Activated T-cell treated with anti-CD3 and anti-CD28 coated beads, Interleukin-2, amount 50 U/mL, for 72 hours (primary cell): Measurements from ENCODE around the gene GPATCH2. TPM values are rescaled to one million over a fixed set of nuclear protein-coding genes. Genes with fewer than 3 reads are reported as not detected.

ENCODE experiments used
- ATAC-seq, 2 donors: fragments of 150-1000 bp; cut with Tn5 transposase; replicated peaks in 1 of 2; 2 replicates each; pipeline ENCODE4 v1.10.0; 2021; ENCODE audit warnings: moderate library complexity in 2 of 2, mild to moderate bottlenecking in 1 of 2
- DNase-seq, 2 donors: peaks; one replicate each; pipeline ENCODE4 v3.0.0; 2021 to 2022; ENCODE audit warnings: mixed read lengths in 1 of 2
- H3K27ac Mint-ChIP-seq: one replicate; pipeline ENCODE4 v1.8.0; 2022; ENCODE audit warnings: mild to moderate bottlenecking, moderate library complexity, mixed read lengths
- H3K27me3 Mint-ChIP-seq: one replicate; pipeline ENCODE4 v1.8.0; 2022; ENCODE audit warnings: low read depth, mixed read lengths
- H3K36me3 Mint-ChIP-seq, 2 donors: one replicate each; pipeline ENCODE4 v1.8.0; 2022; ENCODE audit warnings: mixed read lengths in 2 of 2, mild to moderate bottlenecking in 1 of 2; ENCODE audit not compliant: insufficient read depth in 2 of 2
- H3K4me1 Mint-ChIP-seq: one replicate; pipeline ENCODE4 v1.8.0; 2022; ENCODE audit warnings: low read depth, mixed read lengths
- H3K4me3 Mint-ChIP-seq, 2 donors: one replicate each; pipeline ENCODE4 v1.8.0; 2022; ENCODE audit warnings: mild to moderate bottlenecking in 2 of 2, mixed read lengths in 2 of 2, moderate library complexity in 2 of 2
- H3K9me3 Mint-ChIP-seq, 2 donors: one replicate each; pipeline ENCODE4 v1.8.0; 2022; ENCODE audit warnings: mixed read lengths in 2 of 2
- total RNA-seq, 2 donors: library from RNA; stranded (reverse); gene quantifications; one replicate each; pipeline ENCODE4 v1.2.3, GENCODE V29; 2022

The GPATCH2 gene
- total RNA-seq, 2 donors from 2014 or later: 7.7 to 8.5 TPM

GRCh38 chr1:217494767-217495166, 136.1 kb downstream of the GPATCH2 start:
- Mint-ChIP-seq H3K4me3 (no peak overlapping the region), H3K36me3 (peaks cover 2 to 4% of the 10 kb centered on the region in 2 donors), H3K9me3 (no peaks in the 10 kb centered on the region), H3K4me1 (peaks cover 13% of the 10 kb centered on the region), H3K27ac (no peak overlapping the region), H3K27me3 (no peaks in the 10 kb centered on the region)
- DNase-seq: no peak
- ATAC-seq: peak in 1 of 2 donors; percentile 41

GRCh38 chr1:217493290-217493689, 137.6 kb downstream of the GPATCH2 start:
- peaks cover 2 to 4% of the 10 kb centered on the region in 2 donors for H3K36me3 Mint-ChIP-seq
- no peak for ATAC-seq
- no peaks in the 10 kb centered on the region for H3K27me3 Mint-ChIP-seq
- H3K27ac Mint-ChIP-seq: no peak overlapping the region
- no peak for DNase-seq
- H3K4me3 Mint-ChIP-seq: no peak overlapping the region
- no peaks in the 10 kb centered on the region for H3K9me3 Mint-ChIP-seq
- H3K4me1 Mint-ChIP-seq: peaks cover 13% of the 10 kb centered on the region

GRCh38 chr1:217484871-217485270, 146.0 kb downstream of the GPATCH2 start:
- no peak for ATAC-seq
- Mint-ChIP-seq H3K4me1 (peaks cover 34% of the 10 kb centered on the region), H3K36me3 (peaks cover 6 to 8% of the 10 kb centered on the region in 2 donors), H3K27me3 (no peaks in the 10 kb centered on the region), H3K9me3 (peaks cover 3 to 6% of the 10 kb centered on the region in 2 donors), H3K4me3 (no peak overlapping the region), H3K27ac (no peak overlapping the region)
- no peak for DNase-seq

- peak; percentile 67 to 82 for DNase-seq
- H3K4me3 Mint-ChIP-seq: peak overlapping the region; percentile 54 to 74
- no peaks in the 10 kb centered on the region for H3K27me3 Mint-ChIP-seq
- peaks cover 3 to 8% of the 10 kb centered on the region in 2 donors for H3K9me3 Mint-ChIP-seq
- peak; percentile 100 for ATAC-seq
- peaks cover 34% of the 10 kb centered on the region for H3K4me1 Mint-ChIP-seq
- H3K36me3 Mint-ChIP-seq: peaks cover 10 to 18% of the 10 kb centered on the region in 2 donors
- H3K27ac Mint-ChIP-seq: peak overlapping the region; percentile 71
Observed at GRCh38 chr1:217482356-217483102, 148.4 kb downstream of the GPATCH2 start.

- ATAC-seq: no peak
- Mint-ChIP-seq H3K9me3 (peaks cover 3 to 8% of the 10 kb centered on the region in 2 donors), H3K27ac (peak overlapping the region; percentile 60), H3K4me3 (no peak overlapping the region), H3K27me3 (no peaks in the 10 kb centered on the region), H3K36me3 (peaks cover 10 to 18% of the 10 kb centered on the region in 2 donors), H3K4me1 (peaks cover 26% of the 10 kb centered on the region)
- DNase-seq: no peak
Observed at GRCh38 chr1:217478450-217478849, 152.4 kb downstream of the GPATCH2 start.

- Mint-ChIP-seq H3K9me3 (no peaks in the 10 kb centered on the region), H3K4me3 (no peak overlapping the region), H3K27ac (no peak overlapping the region), H3K36me3 (peaks cover 0 to 1% of the 10 kb centered on the region in 2 donors), H3K27me3 (no peaks in the 10 kb centered on the region), H3K4me1 (no peaks in the 10 kb centered on the region)
- DNase-seq: no peak
- ATAC-seq: no peak
Observed at GRCh38 chr1:217472915-217473314, 158.0 kb downstream of the GPATCH2 start.

- no peak overlapping the region for H3K4me3 Mint-ChIP-seq
- no peak for ATAC-seq
- H3K4me1 Mint-ChIP-seq: no peaks in the 10 kb centered on the region
- H3K9me3 Mint-ChIP-seq: peaks cover 2% of the 10 kb centered on the region in 2 donors
- H3K27me3 Mint-ChIP-seq: no peaks in the 10 kb centered on the region
- DNase-seq: no peak
- H3K27ac Mint-ChIP-seq: no peak overlapping the region
- peaks cover 2 to 3% of the 10 kb centered on the region in 2 donors for H3K36me3 Mint-ChIP-seq
Observed at GRCh38 chr1:217471403-217471802, 159.5 kb downstream of the GPATCH2 start.

- H3K4me3 Mint-ChIP-seq: no peak overlapping the region
- peaks cover 2 to 4% of the 10 kb centered on the region in 2 donors for H3K9me3 Mint-ChIP-seq
- ATAC-seq: no peak
- H3K27ac Mint-ChIP-seq: no peak overlapping the region
- no peak for DNase-seq
- no peaks in the 10 kb centered on the region for H3K4me1 Mint-ChIP-seq
- H3K27me3 Mint-ChIP-seq: no peaks in the 10 kb centered on the region
- H3K36me3 Mint-ChIP-seq: peaks cover 5 to 10% of the 10 kb centered on the region in 2 donors
Observed at GRCh38 chr1:217469983-217470382, 160.9 kb downstream of the GPATCH2 start.

GRCh38 chr1:217465102-217465501, 165.8 kb downstream of the GPATCH2 start:
- H3K4me3 Mint-ChIP-seq: no peak overlapping the region
- DNase-seq (no peak), ATAC-seq (no peak)
- H3K4me1 Mint-ChIP-seq: no peaks in the 10 kb centered on the region
- peaks cover 7 to 10% of the 10 kb centered on the region in 2 donors for H3K9me3 Mint-ChIP-seq
- no peaks in the 10 kb centered on the region for H3K27me3 Mint-ChIP-seq
- peaks cover 12 to 21% of the 10 kb centered on the region in 2 donors for H3K36me3 Mint-ChIP-seq
- no peak overlapping the region for H3K27ac Mint-ChIP-seq

GRCh38 chr1:217462666-217463065, 168.2 kb downstream of the GPATCH2 start:
- DNase-seq (no peak), ATAC-seq (no peak)
- no peaks in the 10 kb centered on the region for H3K27me3 Mint-ChIP-seq
- no peaks in the 10 kb centered on the region for H3K4me1 Mint-ChIP-seq
- H3K9me3 Mint-ChIP-seq: peaks cover 8 to 10% of the 10 kb centered on the region in 2 donors
- peaks cover 12 to 20% of the 10 kb centered on the region in 2 donors for H3K36me3 Mint-ChIP-seq
- no peak overlapping the region for H3K4me3 Mint-ChIP-seq
- no peak overlapping the region for H3K27ac Mint-ChIP-seq

- DNase-seq (no peak), ATAC-seq (no peak)
- Mint-ChIP-seq H3K27ac (no peak overlapping the region), H3K9me3 (peaks cover 8 to 10% of the 10 kb centered on the region in 2 donors), H3K27me3 (no peaks in the 10 kb centered on the region), H3K36me3 (peaks cover 12 to 23% of the 10 kb centered on the region in 2 donors), H3K4me1 (no peaks in the 10 kb centered on the region), H3K4me3 (no peak overlapping the region)
Observed at GRCh38 chr1:217462159-217462558, 168.7 kb downstream of the GPATCH2 start.

GRCh38 chr1:217457016-217457415, 173.9 kb downstream of the GPATCH2 start:
- no peak for DNase-seq
- Mint-ChIP-seq H3K27ac (no peak overlapping the region), H3K36me3 (peaks cover 0 to 3% of the 10 kb centered on the region in 2 donors), H3K4me1 (no peaks in the 10 kb centered on the region), H3K9me3 (peaks cover 0 to 1% of the 10 kb centered on the region in 2 donors), H3K4me3 (no peak overlapping the region), H3K27me3 (no peaks in the 10 kb centered on the region)
- ATAC-seq: no peak

GRCh38 chr1:217456261-217456660, 174.6 kb downstream of the GPATCH2 start:
- H3K9me3 Mint-ChIP-seq: peaks cover 0 to 1% of the 10 kb centered on the region in 2 donors
- no peaks in the 10 kb centered on the region for H3K27me3 Mint-ChIP-seq
- DNase-seq: no peak
- H3K4me3 Mint-ChIP-seq: no peak overlapping the region
- no peaks in the 10 kb centered on the region for H3K4me1 Mint-ChIP-seq
- H3K27ac Mint-ChIP-seq: no peak overlapping the region
- ATAC-seq: no peak
- H3K36me3 Mint-ChIP-seq: peaks cover 0 to 3% of the 10 kb centered on the region in 2 donors

GRCh38 chr1:217453816-217454215, 177.1 kb downstream of the GPATCH2 start:
- Mint-ChIP-seq H3K27ac (no peak overlapping the region), H3K4me3 (no peak overlapping the region), H3K36me3 (peaks cover 0 to 3% of the 10 kb centered on the region in 2 donors), H3K27me3 (no peaks in the 10 kb centered on the region), H3K4me1 (no peaks in the 10 kb centered on the region), H3K9me3 (peaks cover 0 to 1% of the 10 kb centered on the region in 2 donors)
- DNase-seq (no peak), ATAC-seq (no peak)
